HEK293 (cell line): ENCODE measurements around the gene PLCD4.
A peak's percentile ranks its signal among the peaks of the same experiment; 100 is the strongest.

Experiments used
- BCL6B ChIP-seq: fragments of 450-650 bp; formaldehyde crosslinking; IDR thresholded peaks from 2 replicates; pipeline ENCODE4 v1.5.1; 2017; ENCODE audit warnings: missing biosample characterization, missing genetic modification characterization
- INSM2 ChIP-seq: fragments of 450-650 bp; formaldehyde crosslinking; IDR thresholded peaks from 2 replicates; pipeline ENCODE4 v1.5.1; 2016; ENCODE audit warnings: missing biosample characterization, missing genetic modification characterization
- MEIS1 ChIP-seq: sonication (generic); formaldehyde crosslinking; IDR thresholded peaks from 2 replicates; pipeline ENCODE4 v1.8.1; 2022; ENCODE audit warnings: missing genetic modification reagents, mild to moderate bottlenecking, borderline replicate concordance
- PRDM6 ChIP-seq: fragments of 450-650 bp; formaldehyde crosslinking; IDR thresholded peaks from 2 replicates; pipeline ENCODE4 v1.5.1; 2017; ENCODE audit warnings: missing biosample characterization, missing genetic modification characterization
- SCRT1 ChIP-seq: fragments of 450-650 bp; formaldehyde crosslinking; IDR thresholded peaks from 2 replicates; pipeline ENCODE4 v1.5.1; 2016; ENCODE audit warnings: missing biosample characterization, missing genetic modification characterization, borderline replicate concordance
- ZBTB26 ChIP-seq: fragments of 450-650 bp; formaldehyde crosslinking; optimal IDR thresholded peaks from 2 replicates; pipeline ENCODE3; 2016; ENCODE audit warnings: missing biosample characterization, mild to moderate bottlenecking, missing genetic modification characterization
- ZNF174 ChIP-seq: fragments of 450-650 bp; formaldehyde crosslinking; IDR thresholded peaks from 2 replicates; pipeline ENCODE4 v1.5.0; 2017; ENCODE audit warnings: missing biosample characterization, mild to moderate bottlenecking, missing genetic modification characterization
- ZNF221 ChIP-seq: fragments of 450-650 bp; formaldehyde crosslinking; IDR thresholded peaks from 2 replicates; pipeline ENCODE4 v1.5.1; 2017; ENCODE audit warnings: missing biosample characterization, missing genetic modification characterization, borderline replicate concordance
- ZNF223 ChIP-seq: fragments of 450-650 bp; formaldehyde crosslinking; IDR thresholded peaks from 2 replicates; pipeline ENCODE4 v1.5.1; 2016; ENCODE audit warnings: missing biosample characterization, missing genetic modification characterization
- ZNF239 ChIP-seq: fragments of 450-650 bp; formaldehyde crosslinking; IDR thresholded peaks from 2 replicates; pipeline ENCODE4 v1.5.1; 2016; ENCODE audit warnings: missing biosample characterization, missing genetic modification characterization
- ZNF24 ChIP-seq: fragments of 450-650 bp; formaldehyde crosslinking; IDR thresholded peaks from 2 replicates; pipeline ENCODE4 v1.5.1; 2016; ENCODE audit warnings: missing biosample characterization, missing genetic modification characterization
- ZNF274 ChIP-seq, 2 experiments: fragments of 200-500 bp in 1 of 2; fragments of 450-650 bp in 1 of 2; sonication (Bioruptor generic) in 1 of 2; formaldehyde crosslinking in 1 of 2; IDR thresholded peaks; 2 replicates each; pipeline versions ENCODE4 v1.5.1 to v1.6.1; 2014 to 2016; ENCODE audit warnings: borderline replicate concordance in 1 of 2, inconsistent platforms in 1 of 2, low read length in 1 of 2, missing biosample characterization in 1 of 2, missing genetic modification characterization in 1 of 2
- ZNF324 ChIP-seq: fragments of 450-650 bp; formaldehyde crosslinking; IDR thresholded peaks from 2 replicates; pipeline ENCODE4 v1.5.1; 2016; ENCODE audit warnings: missing biosample characterization, missing genetic modification characterization
- ZNF366 ChIP-seq: fragments of 450-650 bp; formaldehyde crosslinking; conservative IDR thresholded peaks from 2 replicates; pipeline ENCODE4 v1.5.1; 2016; ENCODE audit warnings: missing biosample characterization, missing genetic modification characterization
- ZNF416 ChIP-seq: fragments of 450-650 bp; formaldehyde crosslinking; IDR thresholded peaks from 2 replicates; pipeline ENCODE4 v1.5.1; 2016; ENCODE audit warnings: missing biosample characterization, missing genetic modification characterization
- ZNF433 ChIP-seq: fragments of 450-650 bp; formaldehyde crosslinking; IDR thresholded peaks from 2 replicates; pipeline ENCODE4 v1.5.1; 2016; ENCODE audit warnings: missing biosample characterization, missing genetic modification characterization, low read depth
- ZNF473 ChIP-seq: fragments of 450-650 bp; formaldehyde crosslinking; IDR thresholded peaks from 2 replicates; pipeline ENCODE4 v1.5.1; 2017; ENCODE audit warnings: missing biosample characterization, missing genetic modification characterization
- ZNF510 ChIP-seq: fragments of 450-650 bp; formaldehyde crosslinking; IDR thresholded peaks from 2 replicates; pipeline ENCODE4 v1.5.1; 2018; ENCODE audit warnings: mild to moderate bottlenecking, missing genetic modification characterization, missing biosample characterization; ENCODE audit not compliant: insufficient replicate concordance
- ZNF518A ChIP-seq: fragments of 450-650 bp; formaldehyde crosslinking; conservative IDR thresholded peaks from 2 replicates; pipeline ENCODE4 v1.5.1; 2016; ENCODE audit warnings: low read depth, missing biosample characterization, missing genetic modification characterization
- ZNF629 ChIP-seq: fragments of 450-650 bp; formaldehyde crosslinking; IDR thresholded peaks from 2 replicates; pipeline ENCODE4 v1.5.1; 2017; ENCODE audit warnings: missing biosample characterization, missing genetic modification characterization
- ZNF660 ChIP-seq: fragments of 450-650 bp; IDR thresholded peaks from 2 replicates; pipeline ENCODE4 v1.5.1; 2018; ENCODE audit warnings: missing biosample characterization, mild to moderate bottlenecking, missing genetic modification characterization
- ZNF701 ChIP-seq: fragments of 450-650 bp; formaldehyde crosslinking; IDR thresholded peaks from 2 replicates; pipeline ENCODE4 v1.5.1; 2016; ENCODE audit warnings: missing biosample characterization, missing genetic modification characterization
- ZNF704 ChIP-seq: fragments of 450-650 bp; formaldehyde crosslinking; IDR thresholded peaks from 2 replicates; pipeline ENCODE4 v1.5.1; 2016; ENCODE audit warnings: missing biosample characterization, missing genetic modification characterization
- ZNF76 ChIP-seq: fragments of 450-650 bp; formaldehyde crosslinking; IDR thresholded peaks from 2 replicates; pipeline ENCODE4; 2016; ENCODE audit warnings: low read depth, missing biosample characterization, missing genetic modification characterization, borderline replicate concordance
- ZNF843 ChIP-seq: fragments of 450-650 bp; formaldehyde crosslinking; IDR thresholded peaks from 2 replicates; pipeline ENCODE4 v1.5.1; 2016; ENCODE audit warnings: missing biosample characterization, missing genetic modification characterization

The PLCD4 gene

GRCh38 chr2:218569661-218570500, 37.8 kb upstream of the PLCD4 start (continued):
- no peak for TF ChIP-seq INSM2 (tag by site-specific recombination)
- no peak for TF ChIP-seq SCRT1 (tag by site-specific recombination)
- no peak for TF ChIP-seq ZBTB26
- TF ChIP-seq ZNF239 (tag by site-specific recombination), result no peak
- TF ChIP-seq ZNF274 (IDR thresholded peaks at IDR 0.05; ENCODE audit: low read length), result no peak
- TF ChIP-seq ZNF274 (tag by site-specific recombination; IDR thresholded peaks at IDR 0.05; ENCODE audit: borderline replicate concordance), result no peak
- TF ChIP-seq BCL6B (tag by site-specific recombination), result no peak
- peak; percentile 70 for TF ChIP-seq ZNF366 (tag by site-specific recombination)
- no peak for TF ChIP-seq ZNF473
- no peak for TF ChIP-seq ZNF704 (tag by site-specific recombination)
- TF ChIP-seq ZNF324 (tag by site-specific recombination), result no peak
- TF ChIP-seq ZNF660, result no peak; the same call in 1 of the 2 replicates
- no peak for TF ChIP-seq ZNF701 (tag by site-specific recombination)
- TF ChIP-seq ZNF510 (tag by site-specific recombination), result no peak
- no peak for TF ChIP-seq ZNF24 (tag by site-specific recombination)
- TF ChIP-seq ZNF433 (tag by site-specific recombination), result no peak
- TF ChIP-seq ZNF76 (tag by site-specific recombination), result no peak
- no peak for TF ChIP-seq MEIS1 (CRISPR knock-in tag)
- TF ChIP-seq ZNF843 (tag by site-specific recombination), result no peak
- no peak for TF ChIP-seq ZNF174 (tag by site-specific recombination)
- TF ChIP-seq PRDM6 (tag by site-specific recombination), result peak; percentile 81
- no peak for TF ChIP-seq ZNF223 (tag by site-specific recombination)
- TF ChIP-seq ZNF221 (tag by site-specific recombination), result no peak
- TF ChIP-seq ZNF518A (tag by site-specific recombination), result no peak
- no peak for TF ChIP-seq ZNF416 (tag by site-specific recombination)
- peak; percentile 49; the same call in 1 of the 2 replicates for TF ChIP-seq ZNF629 (tag by site-specific recombination)
